ENCODE data around the gene AHCY.

AHCY gene

DNA sequence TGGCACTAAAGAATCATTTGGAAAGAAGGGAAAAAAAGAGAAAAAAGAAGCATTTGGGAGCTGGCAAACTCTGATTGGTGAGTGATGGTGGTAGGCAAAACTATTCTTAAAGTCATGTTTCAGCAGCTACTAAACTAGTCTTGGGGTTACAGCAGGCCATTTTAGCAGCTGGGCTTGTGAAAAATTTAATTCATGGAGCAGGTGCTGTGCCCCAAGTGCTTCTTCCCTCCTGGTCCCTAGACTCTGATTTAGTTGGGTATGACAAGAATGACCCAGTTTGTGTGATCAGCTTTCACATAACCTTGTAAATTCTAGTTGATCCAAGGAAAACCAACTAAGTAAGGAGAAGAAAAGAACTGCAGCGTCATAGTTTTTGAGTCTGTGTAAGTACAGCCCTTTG lies 63.0 kb downstream of the AHCY start:
- no peaks in the 10 kb centered on the region for H3K27me3 ChIP-seq (ENCODE audit: low read depth, low read length)
- H3K4me1 ChIP-seq (ENCODE audit: low read length), result peaks cover 40% of the 10 kb centered on the region
- peak overlapping the region; percentile 67; the same call in 1 of the 2 replicates for H3K9ac ChIP-seq (ENCODE audit: low read length)
- no peaks in the 10 kb centered on the region for H4K20me1 ChIP-seq (ENCODE audit: insufficient read depth, low read length)
- peak overlapping the region; percentile 80 for H3K4me2 ChIP-seq (ENCODE audit: low read length)
- H3K27ac ChIP-seq (ENCODE audit: low read length), result peak overlapping the region; percentile 91
- peak overlapping the region; percentile 22; the same call in 1 of the 2 replicates for H2AFZ ChIP-seq (ENCODE audit: low read depth, low read length)
- peak overlapping the region; percentile 62 for H3K4me3 ChIP-seq (ENCODE audit: low read length)
- H3K36me3 ChIP-seq (replicated peaks; ENCODE audit: low read depth, low read length), result peaks cover 17% of the 10 kb centered on the region
- TF ChIP-seq, protein P1, sequence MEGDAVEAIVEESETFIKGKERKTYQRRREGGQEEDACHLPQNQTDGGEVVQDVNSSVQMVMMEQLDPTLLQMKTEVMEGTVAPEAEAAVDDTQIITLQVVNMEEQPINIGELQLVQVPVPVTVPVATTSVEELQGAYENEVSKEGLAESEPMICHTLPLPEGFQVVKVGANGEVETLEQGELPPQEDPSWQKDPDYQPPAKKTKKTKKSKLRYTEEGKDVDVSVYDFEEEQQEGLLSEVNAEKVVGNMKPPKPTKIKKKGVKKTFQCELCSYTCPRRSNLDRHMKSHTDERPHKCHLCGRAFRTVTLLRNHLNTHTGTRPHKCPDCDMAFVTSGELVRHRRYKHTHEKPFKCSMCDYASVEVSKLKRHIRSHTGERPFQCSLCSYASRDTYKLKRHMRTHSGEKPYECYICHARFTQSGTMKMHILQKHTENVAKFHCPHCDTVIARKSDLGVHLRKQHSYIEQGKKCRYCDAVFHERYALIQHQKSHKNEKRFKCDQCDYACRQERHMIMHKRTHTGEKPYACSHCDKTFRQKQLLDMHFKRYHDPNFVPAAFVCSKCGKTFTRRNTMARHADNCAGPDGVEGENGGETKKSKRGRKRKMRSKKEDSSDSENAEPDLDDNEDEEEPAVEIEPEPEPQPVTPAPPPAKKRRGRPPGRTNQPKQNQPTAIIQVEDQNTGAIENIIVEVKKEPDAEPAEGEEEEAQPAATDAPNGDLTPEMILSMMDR (IDR thresholded peaks at IDR 0.05; ENCODE audit: low read depth, low read length), result no peak
- TF ChIP-seq EZH2phosphoT487 (IDR thresholded peaks at IDR 0.05; ENCODE audit: low read depth), result no peak
- peaks cover 26% of the 10 kb centered on the region for H3K9me3 ChIP-seq (ENCODE audit: insufficient read depth, low read length)
- H3K79me2 ChIP-seq (ENCODE audit: low read length), result no peaks in the 10 kb centered on the region

DNA sequence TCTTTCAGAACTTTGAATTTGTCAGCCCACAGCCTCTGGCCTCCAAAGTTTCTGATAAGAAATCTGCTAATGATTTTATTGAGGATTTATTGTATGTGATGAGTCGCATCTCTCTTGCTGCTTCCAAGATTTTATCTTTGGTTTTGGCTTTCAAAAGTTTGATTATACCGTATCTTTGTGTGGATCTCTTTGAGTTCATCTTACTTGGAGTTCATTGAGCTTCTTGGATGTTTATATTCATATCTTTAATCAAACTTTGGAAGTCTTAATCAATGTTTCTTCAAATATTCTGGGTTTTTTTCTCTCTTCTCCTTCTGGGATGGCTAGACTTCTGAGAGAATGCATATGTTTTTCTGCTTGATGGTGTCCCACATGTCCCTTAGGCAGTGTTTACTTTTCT lies 65.2 kb downstream of the AHCY start:
- H3K4me3 ChIP-seq (ENCODE audit: low read length), result no peak overlapping the region

DNA sequence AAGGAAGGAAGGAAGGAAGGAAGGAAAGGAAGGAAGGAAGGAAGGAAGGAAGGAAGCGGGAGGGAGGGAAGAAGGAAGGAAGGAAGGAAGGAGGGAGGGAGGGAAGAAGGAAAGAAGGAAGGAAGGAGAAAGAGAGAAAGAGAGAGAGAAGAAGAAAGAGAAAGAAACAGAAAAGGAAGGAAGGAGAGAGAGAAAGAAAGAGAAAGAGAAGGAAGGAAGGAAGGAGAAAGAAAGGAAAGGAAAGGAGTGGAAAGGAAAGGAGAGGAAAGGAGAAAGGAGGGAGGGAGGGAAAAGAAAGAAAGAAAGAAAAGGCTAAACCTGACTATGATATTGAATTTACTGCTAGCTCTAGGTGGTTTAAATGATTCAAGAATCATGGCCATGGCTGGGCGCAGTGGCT lies 67.3 kb downstream of the AHCY start:
- Histone ChIP-seq H4K20me1 (ENCODE audit: insufficient read depth, low read length) (no peaks in the 10 kb centered on the region), H3K4me3 (ENCODE audit: low read length) (no peak overlapping the region), H2AFZ (ENCODE audit: low read depth, low read length) (no peak overlapping the region), H3K27ac (ENCODE audit: low read length) (no peak overlapping the region), H3K9ac (ENCODE audit: low read length) (no peak overlapping the region), H3K4me1 (ENCODE audit: low read length) (peaks cover 16% of the 10 kb centered on the region), H3K79me2 (ENCODE audit: low read length) (no peaks in the 10 kb centered on the region), H3K4me2 (ENCODE audit: low read length) (no peak overlapping the region), H3K36me3 (replicated peaks; ENCODE audit: low read depth, low read length) (peaks cover 20% of the 10 kb centered on the region), H3K9me3 (ENCODE audit: insufficient read depth, low read length) (peaks cover 32% of the 10 kb centered on the region), H3K27me3 (ENCODE audit: low read depth, low read length) (no peaks in the 10 kb centered on the region)
- TF ChIP-seq, protein P1 (IDR thresholded peaks at IDR 0.05; ENCODE audit: low read depth, low read length), result no peak
- no peak for TF ChIP-seq EZH2phosphoT487 (IDR thresholded peaks at IDR 0.05; ENCODE audit: low read depth)

More for the DNA sequence above, 65.2 kb downstream of the AHCY start:
- no peak for TF ChIP-seq EZH2phosphoT487 (IDR thresholded peaks at IDR 0.05; ENCODE audit: low read depth)
- TF ChIP-seq, protein P1 (IDR thresholded peaks at IDR 0.05; ENCODE audit: low read depth, low read length), result no peak
- Histone ChIP-seq H4K20me1 (ENCODE audit: insufficient read depth, low read length) (no peaks in the 10 kb centered on the region), H3K4me2 (ENCODE audit: low read length) (no peak overlapping the region), H3K36me3 (replicated peaks; ENCODE audit: low read depth, low read length) (peaks cover 17% of the 10 kb centered on the region), H2AFZ (ENCODE audit: low read depth, low read length) (no peak overlapping the region), H3K27me3 (ENCODE audit: low read depth, low read length) (no peaks in the 10 kb centered on the region), H3K79me2 (ENCODE audit: low read length) (no peaks in the 10 kb centered on the region), H3K4me1 (ENCODE audit: low read length) (peaks cover 35% of the 10 kb centered on the region), H3K27ac (ENCODE audit: low read length) (no peak overlapping the region), H3K9ac (ENCODE audit: low read length) (no peak overlapping the region), H3K9me3 (ENCODE audit: insufficient read depth, low read length) (peaks cover 26% of the 10 kb centered on the region)

DNA sequence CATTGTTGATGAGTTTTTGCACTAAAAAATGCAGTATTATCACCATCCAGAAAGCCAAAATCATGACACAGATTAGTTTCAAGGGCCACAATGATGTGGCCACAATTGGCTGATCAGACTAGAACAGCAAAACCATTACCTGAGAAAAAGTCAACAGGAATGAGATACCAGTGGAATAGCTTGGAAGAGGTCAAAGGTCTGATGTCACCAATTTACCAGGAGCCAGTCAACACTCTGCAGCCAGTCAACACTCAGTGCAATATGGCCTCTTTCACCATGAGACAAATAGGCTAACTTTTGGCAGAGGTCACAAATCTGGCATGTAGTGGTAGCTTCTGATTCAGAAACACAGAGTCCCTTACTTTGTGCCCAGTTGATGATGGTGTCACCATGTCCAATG lies 69.5 kb downstream of the AHCY start:
- TF ChIP-seq EZH2phosphoT487 (IDR thresholded peaks at IDR 0.05; ENCODE audit: low read depth), result no peak
- TF ChIP-seq, protein P1 (IDR thresholded peaks at IDR 0.05; ENCODE audit: low read depth, low read length), result no peak
- Histone ChIP-seq H3K9me3 (ENCODE audit: insufficient read depth, low read length) (peaks cover 28% of the 10 kb centered on the region), H3K27ac (ENCODE audit: low read length) (no peak overlapping the region), H3K27me3 (ENCODE audit: low read depth, low read length) (no peaks in the 10 kb centered on the region), H3K36me3 (replicated peaks; ENCODE audit: low read depth, low read length) (peaks cover 16% of the 10 kb centered on the region), H3K4me1 (ENCODE audit: low read length) (no peaks in the 10 kb centered on the region), H3K4me2 (ENCODE audit: low read length) (no peak overlapping the region), H4K20me1 (ENCODE audit: insufficient read depth, low read length) (no peaks in the 10 kb centered on the region), H2AFZ (ENCODE audit: low read depth, low read length) (no peak overlapping the region), H3K9ac (ENCODE audit: low read length) (no peak overlapping the region), H3K79me2 (ENCODE audit: low read length) (no peaks in the 10 kb centered on the region), H3K4me3 (ENCODE audit: low read length) (no peak overlapping the region)
